Heart left ventricle (tissue), 13 donors: Measurements from ENCODE around the gene CST7.

Experiments used
- POLR2A ChIP-seq, 2 donors: fragments of 450-650 bp; IDR thresholded peaks; one replicate each; pipeline ENCODE4 v1.6.1; 2017; ENCODE audit warnings: antibody characterized with exemption in 2 of 2, mild to moderate bottlenecking in 2 of 2, moderate library complexity in 2 of 2
- TF ChIP-seq, protein P1 (sequence below), 12 donors: fragments of 200-600 bp; sonication (generic) in 4 of 12; IDR thresholded peaks; one replicate each; pipeline versions ENCODE4 v1.5.0 to v1.8.0; 2018 to 2022; ENCODE audit warnings: antibody characterized with exemption in 12 of 12, mild to moderate bottlenecking in 5 of 12
- donor health status: ischemic (EF 13 %, LVEDD 7.1; RV severe dilation, severe dysfunction).
- donor health status: DM: no; HTN: yes; CAD: no.
- donor health status: DM: no; HTN: no; CAD: no.
- donor health status: ischemic (EF 25% LVEDD 6.9; RV normal size, moderate dysfunction).
- donor health status: ischemic (EF 25% LVEDD 5.7; RV mildly dilated, moderate dysfunction).
- donor health status: ischemic (EF 35%, LVEDD 5.7; RV mildly dilated, moderate dysfunction).
- donor health status: nonischemic (EF 11% LVEDD 7.7; RV severe dilation, severe dysfunction).
- donor health status: DM: yes; HTN: yes; CAD: no.
- donor health status: PGD.
- donor health status: ischemic (EF 29% LVEDD 5.4; RV normal size, mild dysfunction).
- donor health status: nonischemic (EF 23%, LVEDD 6.1; RV moderate dilation, normal function).

DNA sequence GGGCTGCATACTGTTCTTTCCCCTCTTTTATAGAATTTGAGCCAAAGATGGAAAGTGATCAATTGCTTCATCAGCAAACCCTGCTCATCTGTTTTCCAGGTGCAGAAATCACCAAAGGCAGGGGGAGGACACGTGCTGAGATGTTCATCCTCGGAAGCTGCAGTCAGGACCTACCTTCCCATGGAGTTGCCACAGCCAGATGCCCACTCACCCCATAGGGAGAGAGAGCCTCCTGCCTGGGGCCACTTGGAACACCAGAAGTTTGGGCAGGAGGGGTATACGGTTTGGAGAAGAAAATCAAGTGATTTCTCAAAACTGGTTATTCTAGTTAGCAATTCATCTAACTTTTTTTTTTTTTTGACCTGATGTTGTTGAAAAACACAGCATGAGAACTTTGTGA, 5.3 kb upstream of the CST7 start:
- TF ChIP-seq, protein P1, sequence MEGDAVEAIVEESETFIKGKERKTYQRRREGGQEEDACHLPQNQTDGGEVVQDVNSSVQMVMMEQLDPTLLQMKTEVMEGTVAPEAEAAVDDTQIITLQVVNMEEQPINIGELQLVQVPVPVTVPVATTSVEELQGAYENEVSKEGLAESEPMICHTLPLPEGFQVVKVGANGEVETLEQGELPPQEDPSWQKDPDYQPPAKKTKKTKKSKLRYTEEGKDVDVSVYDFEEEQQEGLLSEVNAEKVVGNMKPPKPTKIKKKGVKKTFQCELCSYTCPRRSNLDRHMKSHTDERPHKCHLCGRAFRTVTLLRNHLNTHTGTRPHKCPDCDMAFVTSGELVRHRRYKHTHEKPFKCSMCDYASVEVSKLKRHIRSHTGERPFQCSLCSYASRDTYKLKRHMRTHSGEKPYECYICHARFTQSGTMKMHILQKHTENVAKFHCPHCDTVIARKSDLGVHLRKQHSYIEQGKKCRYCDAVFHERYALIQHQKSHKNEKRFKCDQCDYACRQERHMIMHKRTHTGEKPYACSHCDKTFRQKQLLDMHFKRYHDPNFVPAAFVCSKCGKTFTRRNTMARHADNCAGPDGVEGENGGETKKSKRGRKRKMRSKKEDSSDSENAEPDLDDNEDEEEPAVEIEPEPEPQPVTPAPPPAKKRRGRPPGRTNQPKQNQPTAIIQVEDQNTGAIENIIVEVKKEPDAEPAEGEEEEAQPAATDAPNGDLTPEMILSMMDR (IDR thresholded peaks at IDR 0.05) = no peak
- TF ChIP-seq POLR2A (IDR thresholded peaks at IDR 0.05) = no peak
